Measurements from ENCODE around the gene PRR14L.

Gene PRR14L

DNA sequence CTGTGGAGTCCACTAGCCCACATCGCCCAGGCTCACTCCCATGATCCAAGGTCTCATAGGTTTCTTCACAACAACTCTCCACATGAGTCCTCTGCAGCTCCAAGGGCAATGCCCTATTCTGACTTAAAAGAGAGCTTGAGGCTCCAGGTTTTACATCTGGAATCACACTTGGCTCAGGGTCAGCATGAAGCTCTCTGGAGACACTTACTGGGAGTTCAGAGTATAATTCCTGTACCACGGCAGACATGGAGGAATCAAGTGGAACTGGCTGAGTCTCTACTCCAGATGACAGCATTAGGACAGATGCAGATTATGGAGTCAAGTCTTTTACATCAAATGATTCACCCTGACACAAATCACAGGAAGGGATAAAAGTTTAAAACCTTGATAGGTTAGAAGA lies 11.4 kb downstream of the PRR14L start:
- peak overlapping the region; percentile 63; the same call in 1 of the 2 replicates for H3K27ac ChIP-seq
- TF ChIP-seq, protein P1, sequence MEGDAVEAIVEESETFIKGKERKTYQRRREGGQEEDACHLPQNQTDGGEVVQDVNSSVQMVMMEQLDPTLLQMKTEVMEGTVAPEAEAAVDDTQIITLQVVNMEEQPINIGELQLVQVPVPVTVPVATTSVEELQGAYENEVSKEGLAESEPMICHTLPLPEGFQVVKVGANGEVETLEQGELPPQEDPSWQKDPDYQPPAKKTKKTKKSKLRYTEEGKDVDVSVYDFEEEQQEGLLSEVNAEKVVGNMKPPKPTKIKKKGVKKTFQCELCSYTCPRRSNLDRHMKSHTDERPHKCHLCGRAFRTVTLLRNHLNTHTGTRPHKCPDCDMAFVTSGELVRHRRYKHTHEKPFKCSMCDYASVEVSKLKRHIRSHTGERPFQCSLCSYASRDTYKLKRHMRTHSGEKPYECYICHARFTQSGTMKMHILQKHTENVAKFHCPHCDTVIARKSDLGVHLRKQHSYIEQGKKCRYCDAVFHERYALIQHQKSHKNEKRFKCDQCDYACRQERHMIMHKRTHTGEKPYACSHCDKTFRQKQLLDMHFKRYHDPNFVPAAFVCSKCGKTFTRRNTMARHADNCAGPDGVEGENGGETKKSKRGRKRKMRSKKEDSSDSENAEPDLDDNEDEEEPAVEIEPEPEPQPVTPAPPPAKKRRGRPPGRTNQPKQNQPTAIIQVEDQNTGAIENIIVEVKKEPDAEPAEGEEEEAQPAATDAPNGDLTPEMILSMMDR (conservative IDR thresholded peaks at IDR 0.05): no peak

DNA sequence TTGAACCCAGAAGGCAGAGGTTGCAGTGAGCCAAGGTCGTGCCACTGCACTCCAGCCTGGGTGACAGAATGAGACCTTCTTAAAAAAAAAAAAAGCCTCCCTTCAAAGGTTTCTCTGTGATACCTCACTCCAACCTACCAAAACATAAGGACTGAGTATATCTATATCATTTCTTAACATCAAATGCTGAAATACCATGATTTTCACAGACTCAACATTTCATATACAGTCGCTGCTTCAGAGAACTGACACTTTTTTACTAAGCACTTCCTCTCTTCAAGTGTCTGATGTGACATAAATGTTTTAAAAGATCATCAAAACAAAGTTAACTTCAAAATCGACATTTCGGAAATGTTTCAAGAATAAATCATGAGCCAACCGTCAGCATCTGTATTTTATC lies 12.0 kb downstream of the PRR14L start:
- TF ChIP-seq, protein P1 (conservative IDR thresholded peaks at IDR 0.05): no peak
- no peak overlapping the region for H3K27ac ChIP-seq

DNA sequence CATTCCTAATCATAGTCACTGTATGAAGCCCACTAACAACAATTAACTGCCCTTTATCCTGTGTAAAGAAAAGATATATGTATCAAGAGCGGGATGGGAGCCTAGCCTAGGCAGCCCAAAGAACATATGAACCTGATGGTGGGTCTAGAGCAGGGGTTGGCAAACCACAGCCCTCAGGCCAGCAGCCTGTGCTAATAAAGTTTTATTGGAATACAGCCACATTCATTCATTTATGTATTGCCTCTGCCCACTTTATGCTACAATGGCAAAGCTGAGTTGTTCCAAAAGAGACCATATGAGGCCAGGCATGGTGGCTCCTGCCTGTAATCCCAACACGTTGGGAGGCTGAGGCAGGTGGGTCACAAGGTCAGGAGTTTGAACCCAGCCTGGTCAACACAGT lies 13.5 kb downstream of the PRR14L start:
- H3K27ac ChIP-seq: no peak overlapping the region
- TF ChIP-seq, protein P1 (conservative IDR thresholded peaks at IDR 0.05): no peak

DNA sequence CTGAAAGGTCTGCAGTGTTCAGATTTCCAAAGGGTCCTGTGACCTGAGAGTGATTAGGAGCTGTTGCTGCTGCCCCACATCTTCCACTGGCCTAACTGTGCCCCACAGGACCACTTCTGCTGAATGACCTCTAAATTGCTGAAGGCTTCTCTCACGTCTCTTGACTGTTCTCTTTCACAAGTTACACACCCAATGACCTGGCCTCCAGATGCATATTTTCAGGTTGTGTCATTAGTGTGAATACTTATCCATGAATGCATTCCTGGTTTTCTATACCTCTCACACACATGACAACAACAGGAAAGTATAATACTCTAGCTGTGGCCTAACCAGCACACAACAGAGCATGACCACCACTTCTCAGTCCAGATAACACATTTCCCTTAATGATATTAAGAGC lies 15.4 kb downstream of the PRR14L start:
- TF ChIP-seq, protein P1 (conservative IDR thresholded peaks at IDR 0.05): no peak
- no peak overlapping the region for H3K27ac ChIP-seq

DNA sequence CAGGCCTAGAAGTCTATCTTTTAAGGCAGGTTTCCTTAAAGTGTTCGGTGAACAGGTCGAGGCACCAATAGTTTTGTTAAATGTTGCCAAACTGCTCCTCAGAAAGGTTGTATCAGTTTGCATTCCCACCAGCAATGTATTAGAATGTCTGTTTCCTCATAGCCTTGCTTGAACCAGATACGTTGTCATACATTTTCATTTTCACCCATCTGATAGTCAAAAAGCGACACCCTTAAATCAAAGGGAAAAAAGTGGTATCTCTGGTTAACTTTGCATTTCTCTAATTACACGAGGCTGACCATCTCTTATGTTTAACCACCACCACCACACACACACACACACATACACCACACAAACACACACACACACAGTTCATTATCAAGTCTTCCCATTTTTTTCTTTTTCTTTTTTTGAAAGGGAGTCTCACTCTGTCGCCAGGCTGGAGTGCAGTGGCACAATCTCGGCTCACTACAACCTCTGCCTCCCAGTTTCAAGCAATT lies 16.3 kb downstream of the PRR14L start:
- TF ChIP-seq, protein P1 (conservative IDR thresholded peaks at IDR 0.05): no peak
- H3K27ac ChIP-seq: no peak overlapping the region

DNA sequence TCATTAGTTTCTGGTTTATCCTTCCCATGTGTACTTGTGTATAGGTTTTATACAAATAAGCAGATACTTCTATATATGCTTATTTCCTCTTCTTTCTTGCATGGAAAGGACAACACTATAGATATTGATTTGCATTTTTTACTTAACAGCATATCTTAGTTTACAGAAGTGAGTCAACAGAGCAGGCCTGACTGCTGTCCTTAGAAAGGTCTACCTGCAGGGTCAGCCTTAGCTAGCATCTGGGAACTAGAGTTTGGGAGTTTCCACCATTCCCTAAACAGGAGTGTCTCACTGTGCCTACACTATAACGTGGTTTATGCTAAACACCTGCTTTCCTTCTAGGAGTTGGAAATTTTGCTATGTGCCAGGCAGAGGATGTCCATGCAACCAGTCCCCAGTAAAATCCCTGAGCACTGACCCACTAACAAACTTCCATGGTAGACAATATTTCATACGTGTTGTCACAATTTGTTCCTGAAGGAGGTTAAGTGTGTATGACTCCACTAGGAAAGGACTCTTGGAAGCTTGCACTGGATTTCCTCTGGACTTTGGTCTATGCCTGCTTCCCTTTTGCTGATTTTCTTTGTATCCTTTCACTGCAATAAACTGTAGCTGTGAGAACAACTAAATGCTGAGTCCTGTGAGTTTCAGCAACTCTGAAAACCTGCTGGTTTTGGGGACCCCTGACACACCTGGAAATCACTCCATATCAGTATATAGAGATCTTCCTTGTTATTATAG lies 17.7 kb downstream of the PRR14L start:
- TF ChIP-seq, protein P1 (conservative IDR thresholded peaks at IDR 0.05): no peak
- H3K27ac ChIP-seq: no peak overlapping the region

DNA sequence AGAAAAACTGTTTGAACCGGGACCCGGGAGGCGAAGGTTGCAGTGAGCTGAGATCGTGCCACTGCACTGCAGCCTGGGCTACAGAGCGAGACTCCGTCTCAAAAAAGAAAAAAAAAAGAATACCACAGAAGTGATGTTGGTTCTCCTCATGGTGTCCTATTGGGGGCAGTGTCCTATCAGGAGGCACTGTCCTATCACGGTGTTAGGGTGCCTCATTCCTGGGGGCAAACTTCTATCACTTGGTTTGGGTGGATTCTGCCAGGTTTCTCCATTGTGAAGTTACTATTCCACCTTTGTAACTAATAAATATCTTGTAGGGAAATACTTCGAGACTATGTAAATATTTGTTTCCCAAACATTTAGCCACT lies 19.6 kb downstream of the PRR14L start:
- H3K27ac ChIP-seq: peak overlapping the region; percentile 38; the same call in 1 of the 2 replicates
- TF ChIP-seq, protein P1 (conservative IDR thresholded peaks at IDR 0.05): peak; percentile 49
